HG03196 (cell line): ENCODE measurements around the gene SNX19.

ENCODE experiments used
- ATAC-seq: cut with Tn5 transposase; IDR thresholded peaks from one replicate; pipeline ENCODE4 v1.9.1; 2021; ENCODE audit not compliant: unreplicated experiment

SNX19 gene

DNA sequence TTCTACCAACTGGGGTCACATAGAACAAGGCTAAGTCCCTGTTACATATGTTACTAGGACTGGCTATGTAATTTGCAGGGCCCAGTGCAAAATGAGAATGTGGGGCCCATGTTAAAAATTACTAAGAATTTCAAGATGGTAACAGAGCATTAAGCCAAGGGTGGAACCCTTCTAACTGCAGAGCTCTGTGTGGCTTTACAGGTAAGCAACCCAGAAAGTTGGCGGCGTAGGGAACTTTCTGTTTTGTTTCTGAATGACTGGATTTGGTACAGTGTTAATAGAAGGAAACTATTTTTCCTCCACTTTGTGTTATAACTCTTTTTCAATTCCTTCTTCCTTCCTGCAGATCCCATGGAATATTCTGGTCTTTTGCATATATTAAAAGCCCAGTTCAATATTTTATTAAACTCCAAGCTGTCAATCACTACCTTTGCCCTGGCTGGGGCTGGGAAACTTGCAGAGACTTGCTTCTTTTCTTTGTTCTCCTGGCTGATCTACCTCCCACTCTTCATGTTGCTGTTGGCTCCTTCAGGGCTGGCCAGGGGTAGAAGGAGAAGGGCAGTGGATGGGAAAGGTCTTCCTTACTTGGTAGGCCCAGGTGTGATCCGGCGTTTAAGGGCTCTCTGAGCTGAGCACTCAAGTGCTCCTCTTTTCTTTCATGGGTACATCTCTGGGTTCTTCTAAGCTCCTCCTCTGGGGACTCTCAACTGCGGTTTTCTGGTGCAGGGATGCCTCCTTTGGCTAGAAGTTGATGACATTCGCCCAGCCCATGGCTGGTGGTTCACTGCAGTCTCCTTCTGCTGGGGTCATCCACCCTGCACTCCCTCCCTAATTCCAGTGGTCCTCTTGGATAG is 67.7 kb downstream of the SNX19 start:
- ATAC-seq = no peak

- no peak for ATAC-seq
Observed at GRCh38 chr11:130847517-130847916, 68.8 kb downstream of the SNX19 start.

DNA sequence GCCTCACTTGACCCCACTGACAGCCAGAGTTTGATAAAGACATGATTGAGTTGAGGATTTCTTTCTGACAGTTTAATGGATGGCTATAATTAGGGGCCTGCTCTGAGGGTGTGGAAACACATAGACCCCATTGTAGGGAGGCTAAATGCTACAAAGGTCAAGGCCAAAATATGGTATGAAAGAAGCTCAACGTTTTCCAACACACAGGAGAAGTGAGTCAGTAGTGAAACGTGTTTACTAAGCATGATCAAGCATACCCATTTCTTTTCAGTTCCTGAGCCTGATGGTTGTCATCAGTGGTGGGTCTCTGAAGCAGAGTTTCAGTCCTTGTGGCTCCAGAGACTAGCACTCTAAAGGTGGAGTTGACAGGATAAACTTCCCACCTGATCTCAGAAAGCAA is 69.7 kb downstream of the SNX19 start:
- ATAC-seq = no peak

- no peak for ATAC-seq
Observed at GRCh38 chr11:130842001-130842400, 74.3 kb downstream of the SNX19 start.

GRCh38 chr11:130840679-130841078 is 75.6 kb downstream of the SNX19 start:
- ATAC-seq = no peak

DNA sequence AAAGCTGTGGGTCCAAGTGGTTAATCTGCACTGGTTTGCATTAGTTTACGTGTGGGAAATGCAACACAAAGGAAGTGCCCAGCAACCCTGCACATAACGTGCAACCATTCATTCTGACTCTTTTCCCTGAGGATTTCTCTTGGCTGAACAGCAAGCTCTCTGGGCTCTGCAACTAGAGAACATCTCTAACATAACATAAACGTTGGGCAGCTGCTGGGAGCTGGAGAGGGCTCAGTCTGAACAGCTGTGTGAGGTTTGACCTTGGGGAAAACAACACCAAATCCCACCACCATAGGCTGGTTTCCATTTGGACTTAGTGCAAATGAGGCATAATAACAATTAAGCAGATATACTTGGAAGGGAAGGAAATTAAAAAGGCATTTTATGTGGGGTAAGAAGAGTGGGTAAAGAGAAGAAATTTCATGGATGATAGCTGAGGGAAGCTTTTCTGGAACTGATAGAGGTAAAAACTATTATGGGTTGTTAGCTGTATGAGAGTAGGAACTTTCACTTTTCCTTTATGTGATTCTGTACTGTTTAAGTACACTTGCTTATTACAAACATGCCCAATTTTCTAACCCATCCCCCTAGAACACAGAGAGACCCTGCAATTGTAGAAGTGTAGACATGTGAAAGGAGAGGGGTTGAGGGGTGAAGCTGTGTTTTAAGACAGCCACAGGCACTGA is 76.2 kb downstream of the SNX19 start:
- ATAC-seq = no peak

DNA sequence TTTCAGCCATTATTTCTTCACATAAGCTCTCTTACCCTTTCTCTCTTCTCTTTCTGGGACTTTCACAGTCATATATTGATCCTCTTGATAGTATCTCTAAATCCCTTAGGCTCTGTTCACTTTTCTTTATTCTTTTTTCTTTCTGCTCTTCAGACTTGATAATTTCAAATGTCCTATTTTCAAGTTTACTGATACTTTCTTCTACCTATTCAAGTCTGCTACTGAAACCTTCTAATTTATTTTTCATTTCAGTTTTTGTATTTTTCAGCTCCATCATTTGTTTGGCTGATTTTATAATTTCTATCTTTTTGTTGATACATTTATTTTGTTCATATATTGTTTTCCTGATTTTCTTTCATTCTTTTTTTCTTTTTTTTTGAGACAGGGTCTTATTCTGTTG is 79.1 kb downstream of the SNX19 start:
- no peak for ATAC-seq

DNA sequence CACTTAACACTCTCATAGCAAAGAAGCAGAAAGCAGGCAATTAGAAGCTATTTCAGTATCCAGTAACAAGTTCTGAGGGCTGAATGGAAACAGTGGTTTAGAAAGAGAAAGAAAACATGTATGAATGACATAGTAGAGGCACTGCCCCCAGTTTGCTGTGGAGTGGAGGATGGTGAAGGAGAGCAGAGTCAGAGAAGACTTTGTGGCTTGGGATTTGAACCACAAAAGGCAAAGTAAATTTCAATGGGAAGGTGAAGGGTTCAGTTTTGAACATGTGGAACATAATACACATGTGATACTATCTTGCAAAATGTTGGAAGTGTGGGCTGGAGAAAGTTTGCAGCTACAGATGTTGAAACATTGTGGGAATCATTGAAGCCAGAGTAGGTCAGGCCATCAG is 81.4 kb downstream of the SNX19 start:
- no peak for ATAC-seq

DNA sequence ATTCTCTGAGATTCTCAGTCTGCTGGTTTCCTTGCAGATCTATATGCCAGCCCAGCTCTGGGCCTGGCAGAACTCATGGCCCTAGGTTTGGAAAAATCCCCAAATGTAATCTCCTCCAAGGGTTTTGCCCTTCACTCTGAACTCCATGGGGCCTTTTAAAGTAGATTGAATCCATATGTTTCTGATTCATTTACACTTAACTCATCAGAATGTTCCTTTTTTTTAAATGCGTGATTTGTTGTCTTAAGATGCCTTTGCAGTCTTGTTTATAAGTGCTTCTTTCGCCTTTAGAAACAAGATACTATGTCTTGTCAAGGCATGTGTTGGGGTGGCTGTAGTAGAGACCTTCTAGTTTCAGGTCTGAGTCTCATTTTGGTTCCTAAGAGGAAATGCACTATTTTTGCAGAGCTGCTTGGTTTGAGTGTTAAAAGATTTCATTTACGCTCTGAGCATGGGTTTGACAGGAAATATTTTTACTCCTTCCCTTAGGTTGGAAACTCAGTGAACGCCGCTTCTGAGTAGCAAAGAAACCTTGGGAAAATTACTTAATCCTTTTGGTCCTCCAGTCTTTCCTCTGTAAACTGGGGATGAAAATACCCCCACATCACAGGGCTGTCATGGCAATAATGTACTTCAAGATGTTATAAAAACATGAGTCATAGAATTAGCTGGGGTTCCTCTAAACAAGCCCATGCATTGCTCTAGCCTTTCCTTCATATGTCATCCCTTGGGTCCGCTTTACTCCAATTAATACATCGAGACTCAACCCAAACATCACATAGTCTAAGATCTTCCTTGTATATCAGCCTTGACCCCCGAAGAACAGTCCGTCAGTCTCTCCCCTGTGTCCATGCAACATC is 83.5 kb downstream of the SNX19 start:
- no peak for ATAC-seq

DNA sequence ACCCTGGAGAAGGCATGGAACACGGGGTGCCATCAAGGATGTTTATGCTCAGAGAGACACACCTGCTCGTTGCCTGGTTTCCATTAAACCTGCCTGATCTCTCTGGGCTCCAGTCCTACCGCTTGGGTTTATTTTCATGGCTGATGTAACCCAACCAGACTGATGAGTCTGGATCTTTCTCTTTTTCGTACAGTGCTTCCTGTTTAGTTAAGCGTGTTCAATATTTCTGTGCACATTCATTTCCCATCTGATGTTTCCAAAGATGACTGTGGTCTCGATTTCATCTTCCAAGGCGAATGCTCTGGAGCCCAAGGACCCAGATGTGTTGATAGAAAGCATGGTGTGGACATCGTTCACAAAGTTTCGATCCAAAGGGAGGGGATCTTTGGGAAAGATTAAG is 84.3 kb downstream of the SNX19 start:
- ATAC-seq = no peak

DNA sequence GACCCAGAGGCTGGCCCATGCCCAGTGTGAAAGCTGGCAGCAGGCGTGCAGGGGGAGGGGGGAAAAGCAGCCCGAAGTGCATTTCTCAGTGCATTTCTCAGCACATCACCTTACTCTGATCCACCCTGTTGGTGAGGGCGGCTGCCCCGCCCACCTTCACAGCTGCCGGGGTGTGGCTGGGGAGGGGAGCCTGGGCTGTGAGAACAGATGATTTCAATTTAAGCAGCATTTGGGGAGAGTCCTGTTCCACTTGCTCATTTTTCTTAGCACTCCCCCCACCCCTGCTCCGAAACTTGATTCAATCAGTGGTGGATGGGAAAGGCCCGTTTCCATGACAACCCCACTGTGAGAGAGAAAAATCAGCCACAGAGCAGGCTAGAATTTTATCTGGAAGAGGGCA is 84.8 kb downstream of the SNX19 start:
- ATAC-seq = no peak

GRCh38 chr11:130830566-130830965 is 85.7 kb downstream of the SNX19 start:
- ATAC-seq = no peak

- no peak for ATAC-seq
Observed at GRCh38 chr11:130829920-130830511, 86.3 kb downstream of the SNX19 start.

DNA sequence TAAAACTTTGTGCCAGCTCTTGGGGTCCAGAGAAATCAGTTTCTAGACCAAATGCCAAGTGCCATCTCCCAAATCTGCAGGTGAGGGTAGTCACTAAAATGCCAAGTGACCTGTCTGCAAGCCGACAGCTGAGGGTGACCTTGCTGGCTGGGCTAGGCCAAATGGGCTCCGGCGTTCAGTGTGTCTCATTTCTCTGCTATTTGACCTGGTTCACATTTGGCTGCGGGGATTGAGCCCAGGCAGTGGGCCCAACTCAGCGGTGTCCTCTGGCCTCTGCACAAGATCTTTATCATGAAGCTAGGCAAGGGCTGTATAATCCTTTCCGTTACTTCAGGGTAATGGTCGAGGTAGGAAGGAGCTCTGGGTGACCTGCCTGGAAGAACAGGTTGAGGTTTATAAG is 87.5 kb downstream of the SNX19 start:
- ATAC-seq = no peak

DNA sequence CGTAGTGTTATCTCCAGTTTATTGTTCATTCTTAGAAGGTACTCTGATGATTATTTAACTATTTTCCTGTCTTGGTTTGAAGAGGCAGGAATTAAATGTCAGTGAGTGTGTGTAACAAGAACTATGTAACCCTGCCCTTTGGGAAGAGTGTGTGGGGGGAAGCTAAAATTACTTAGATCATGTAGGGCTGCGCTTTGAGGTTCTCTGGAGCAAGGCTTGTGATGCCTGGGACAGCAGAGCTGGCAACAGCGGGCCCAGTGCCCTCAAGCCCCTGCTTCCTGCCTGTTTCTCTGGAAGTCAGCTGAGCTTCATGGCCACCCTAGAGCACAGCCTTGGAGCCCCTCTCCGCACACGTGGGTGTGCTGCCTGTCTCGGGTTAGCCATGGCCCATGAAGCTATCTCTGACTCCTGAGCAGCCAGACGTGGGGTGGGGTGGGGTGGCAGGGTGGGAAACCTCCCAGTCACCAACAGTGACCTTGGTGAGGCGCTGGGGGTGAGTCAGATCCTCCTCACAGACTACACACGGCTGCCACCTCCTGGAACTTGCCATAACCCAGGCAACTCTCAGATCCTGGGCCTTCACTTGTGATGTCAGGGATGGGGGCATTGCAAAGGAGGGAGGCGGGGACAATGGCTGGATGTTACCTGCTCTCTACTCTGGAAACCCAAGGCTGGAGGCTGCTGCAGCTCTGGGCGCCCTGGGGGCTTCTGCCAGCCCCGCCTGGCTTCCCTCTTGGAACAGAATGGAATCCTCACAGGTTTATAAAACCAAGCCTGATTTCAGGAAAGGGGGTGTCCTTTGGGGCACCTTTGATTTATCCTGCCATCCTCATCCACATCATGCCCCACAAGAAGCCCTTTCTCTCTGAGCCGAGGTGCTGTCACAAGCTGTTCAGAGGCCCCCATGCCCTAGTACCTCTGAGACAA is 88.6 kb downstream of the SNX19 start:
- no peak for ATAC-seq

DNA sequence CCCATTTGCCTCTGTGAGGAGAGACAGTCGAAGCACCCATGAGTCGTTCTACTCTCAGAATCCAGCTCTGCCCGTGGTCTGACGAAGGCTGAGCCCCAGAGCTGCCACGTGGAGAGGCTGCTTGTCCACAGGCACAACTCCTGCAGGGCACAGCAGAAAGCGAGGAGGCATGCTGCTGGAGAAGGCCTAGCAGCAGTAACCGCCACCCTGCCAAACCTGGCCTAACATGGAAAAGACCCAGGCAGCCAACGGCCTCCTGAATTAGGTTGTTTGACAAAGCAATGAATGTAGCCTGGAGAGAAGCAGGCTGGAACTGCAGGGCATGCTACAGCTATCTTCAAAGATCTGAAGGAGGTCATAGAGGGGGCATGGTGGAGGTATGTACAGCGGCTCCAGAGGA is 89.7 kb downstream of the SNX19 start:
- ATAC-seq = no peak

DNA sequence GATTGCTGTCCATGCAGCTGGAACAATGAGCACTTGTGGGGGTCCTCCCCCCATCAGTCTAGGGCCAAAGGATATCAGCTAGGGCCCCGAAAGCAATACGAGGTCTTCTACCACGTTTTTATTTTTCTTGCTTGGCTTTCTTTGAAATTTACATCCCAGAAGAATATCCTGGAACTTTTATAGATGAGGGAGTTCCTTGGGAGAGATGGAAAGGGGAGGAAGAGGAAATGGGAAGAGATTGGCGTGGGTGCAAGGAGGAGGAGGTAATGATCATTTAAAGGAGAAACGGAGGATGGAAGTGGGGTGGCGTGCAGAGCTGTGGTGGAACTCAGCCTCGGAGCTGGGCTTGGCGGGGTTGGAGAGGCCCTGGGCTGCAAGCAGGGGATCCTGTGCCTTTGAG is 90.3 kb downstream of the SNX19 start:
- ATAC-seq = no peak

- ATAC-seq = no peak
Observed at GRCh38 chr11:130825561-130825960, 90.7 kb downstream of the SNX19 start.
